ENCODE data around the gene DCBLD1. TPM values are rescaled to one million over a fixed set of nuclear protein-coding genes. Genes with fewer than 3 reads are reported as not detected.

Gene DCBLD1
- total RNA-seq, 1 donor from 2014 or later = 64.8 TPM

- Histone ChIP-seq H3K36me3 (ENCODE audit: control insufficient read depth, insufficient read depth, low read length) (no peaks in the 10 kb centered on the region), H3K27me3 (ENCODE audit: control insufficient read depth, insufficient read depth, low read length) (no peaks in the 10 kb centered on the region), H3K4me3 (ENCODE audit: low read depth, low read length) (no peak overlapping the region)
- FAIRE-seq (no peak), DNase-seq (ENCODE audit: low read depth) (peak; percentile 33)
- TF ChIP-seq CTCF (IDR thresholded peaks at IDR 0.05; ENCODE audit: insufficient read depth, low read length, severe bottlenecking) = peak; percentile 57
Observed at GRCh38 chr6:117555882-117556498, 73.5 kb downstream of the DCBLD1 start.

- no peaks in the 10 kb centered on the region for H3K36me3 ChIP-seq (ENCODE audit: control insufficient read depth, insufficient read depth, low read length)
- H3K27me3 ChIP-seq (ENCODE audit: control insufficient read depth, insufficient read depth, low read length) = no peaks in the 10 kb centered on the region
- DNase-seq (ENCODE audit: low read depth) = no peak
- FAIRE-seq = no peak
- no peak overlapping the region for H3K4me3 ChIP-seq (ENCODE audit: low read depth, low read length)
- no peak for TF ChIP-seq CTCF (IDR thresholded peaks at IDR 0.05; ENCODE audit: insufficient read depth, low read length, severe bottlenecking)
Observed at GRCh38 chr6:117557951-117558350, 75.5 kb downstream of the DCBLD1 start.

DNA sequence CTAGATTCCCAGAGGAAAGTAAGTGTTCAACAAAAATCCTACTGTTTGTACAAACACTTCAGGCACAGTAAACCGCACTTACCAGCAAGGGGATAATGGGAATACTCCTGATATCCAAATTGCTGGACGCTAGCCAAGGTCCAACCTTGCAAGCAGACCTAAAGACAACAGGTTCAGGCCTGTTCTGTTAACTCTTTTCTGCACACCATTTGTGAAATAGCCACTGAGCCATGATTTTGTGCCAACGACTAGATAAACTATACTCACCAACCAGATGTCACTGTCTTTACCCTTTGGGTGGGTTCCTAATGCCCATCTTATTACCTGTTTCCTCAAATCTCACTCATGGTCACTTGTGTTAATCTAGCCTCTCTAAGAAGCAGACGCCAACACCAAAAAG is 76.3 kb downstream of the DCBLD1 start:
- H3K27me3 ChIP-seq (ENCODE audit: control insufficient read depth, insufficient read depth, low read length) = no peaks in the 10 kb centered on the region
- FAIRE-seq (peak; percentile 82), DNase-seq (ENCODE audit: low read depth) (peak; percentile 64)
- H3K4me3 ChIP-seq (ENCODE audit: low read depth, low read length) = no peak overlapping the region
- no peak for TF ChIP-seq CTCF (IDR thresholded peaks at IDR 0.05; ENCODE audit: insufficient read depth, low read length, severe bottlenecking)
- H3K36me3 ChIP-seq (ENCODE audit: control insufficient read depth, insufficient read depth, low read length) = peaks cover 1% of the 10 kb centered on the region

DNA sequence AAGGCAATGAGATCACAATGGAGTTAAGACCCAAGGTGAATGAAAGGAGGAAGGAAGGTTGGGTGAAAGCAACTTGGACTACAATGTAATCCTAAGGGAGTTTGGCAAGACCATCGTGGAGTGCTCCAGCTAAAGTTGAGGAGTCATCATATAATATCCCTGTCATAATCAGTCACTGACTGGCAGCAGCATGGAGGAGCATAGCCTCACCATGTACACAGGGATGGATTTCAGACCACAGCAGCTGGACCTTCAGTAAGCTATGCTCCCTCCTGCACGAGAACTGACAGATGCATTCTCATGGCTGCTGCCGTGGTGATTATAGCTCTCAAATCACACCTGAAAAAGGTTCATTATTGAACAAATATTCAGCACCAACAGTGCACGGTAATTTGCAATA is 76.8 kb downstream of the DCBLD1 start:
- H3K4me3 ChIP-seq (ENCODE audit: low read depth, low read length) = no peak overlapping the region
- no peaks in the 10 kb centered on the region for H3K27me3 ChIP-seq (ENCODE audit: control insufficient read depth, insufficient read depth, low read length)
- TF ChIP-seq CTCF (IDR thresholded peaks at IDR 0.05; ENCODE audit: insufficient read depth, low read length, severe bottlenecking) = no peak
- FAIRE-seq (peak; percentile 28), DNase-seq (ENCODE audit: low read depth) (peak; percentile 24)
- H3K36me3 ChIP-seq (ENCODE audit: control insufficient read depth, insufficient read depth, low read length) = peaks cover 1% of the 10 kb centered on the region

DNA sequence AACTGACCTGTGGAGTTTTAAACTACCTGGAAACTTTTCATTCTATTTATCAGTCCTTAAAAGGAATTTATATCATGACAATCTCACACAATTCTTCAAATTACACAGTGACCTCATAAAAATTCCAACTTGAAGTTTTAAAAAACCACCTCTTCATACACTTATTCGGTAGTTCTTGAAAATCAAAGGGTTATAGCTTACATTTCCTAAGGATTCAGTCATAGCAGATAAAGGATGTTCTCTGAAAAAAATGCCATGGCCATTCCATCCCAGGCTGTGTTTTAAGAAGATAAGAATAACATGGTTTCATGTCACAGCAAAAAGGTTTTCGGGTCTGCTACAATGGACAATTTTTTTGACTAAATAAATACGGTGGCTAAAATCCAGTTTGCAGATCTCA is 78.7 kb downstream of the DCBLD1 start:
- H3K36me3 ChIP-seq (ENCODE audit: control insufficient read depth, insufficient read depth, low read length) = peaks cover 2% of the 10 kb centered on the region
- no peak for FAIRE-seq
- no peak for TF ChIP-seq CTCF (IDR thresholded peaks at IDR 0.05; ENCODE audit: insufficient read depth, low read length, severe bottlenecking)
- no peak overlapping the region for H3K4me3 ChIP-seq (ENCODE audit: low read depth, low read length)
- H3K27me3 ChIP-seq (ENCODE audit: control insufficient read depth, insufficient read depth, low read length) = no peaks in the 10 kb centered on the region
- DNase-seq (ENCODE audit: low read depth) = no peak

DNA sequence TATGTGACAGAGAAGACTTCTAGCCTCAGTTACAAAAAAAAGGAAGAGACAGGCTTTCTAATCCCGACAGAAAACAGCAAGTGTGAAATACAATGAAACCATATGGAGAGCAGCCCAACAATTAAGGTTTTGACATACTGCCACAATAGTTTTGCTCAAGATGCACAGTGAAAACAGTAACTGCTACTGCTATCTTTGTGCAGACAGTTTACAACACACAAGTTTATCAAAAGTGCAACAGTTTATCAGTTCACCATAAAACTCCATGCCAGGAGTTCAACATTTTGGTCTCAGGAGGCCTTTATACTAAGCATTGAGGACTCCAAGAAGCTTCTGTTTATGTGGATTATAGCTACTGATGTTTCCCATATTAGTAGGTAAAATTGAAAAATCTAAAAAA is 82.2 kb downstream of the DCBLD1 start:
- Histone ChIP-seq H3K36me3 (ENCODE audit: control insufficient read depth, insufficient read depth, low read length) (peaks cover 4% of the 10 kb centered on the region), H3K27me3 (ENCODE audit: control insufficient read depth, insufficient read depth, low read length) (no peaks in the 10 kb centered on the region), H3K4me3 (ENCODE audit: low read depth, low read length) (no peak overlapping the region)
- TF ChIP-seq CTCF (IDR thresholded peaks at IDR 0.05; ENCODE audit: insufficient read depth, low read length, severe bottlenecking) = no peak
- FAIRE-seq = no peak
- no peak for DNase-seq (ENCODE audit: low read depth)
